ENCODE measurements around the gene POC1B.

The POC1B gene

GRCh38 chr12:89376202-89376529 is 149.7 kb downstream of the POC1B start:
- POLR2A ChIA-PET: no interaction called here
- TF ChIP-seq FOXA1 (IDR thresholded peaks at IDR 0.05): no peak
- TF ChIP-seq CTBP1 (IDR thresholded peaks at IDR 0.05; ENCODE audit: borderline replicate concordance): no peak
- DNase-seq (ENCODE audit: extremely low spot score): no peak
- CTCF ChIA-PET: interaction anchor here (0.7 kb wide), 1 partner anchor 90 kb away, joined by 3 read pairs; no protein-coding TSS in a partner anchor

DNA sequence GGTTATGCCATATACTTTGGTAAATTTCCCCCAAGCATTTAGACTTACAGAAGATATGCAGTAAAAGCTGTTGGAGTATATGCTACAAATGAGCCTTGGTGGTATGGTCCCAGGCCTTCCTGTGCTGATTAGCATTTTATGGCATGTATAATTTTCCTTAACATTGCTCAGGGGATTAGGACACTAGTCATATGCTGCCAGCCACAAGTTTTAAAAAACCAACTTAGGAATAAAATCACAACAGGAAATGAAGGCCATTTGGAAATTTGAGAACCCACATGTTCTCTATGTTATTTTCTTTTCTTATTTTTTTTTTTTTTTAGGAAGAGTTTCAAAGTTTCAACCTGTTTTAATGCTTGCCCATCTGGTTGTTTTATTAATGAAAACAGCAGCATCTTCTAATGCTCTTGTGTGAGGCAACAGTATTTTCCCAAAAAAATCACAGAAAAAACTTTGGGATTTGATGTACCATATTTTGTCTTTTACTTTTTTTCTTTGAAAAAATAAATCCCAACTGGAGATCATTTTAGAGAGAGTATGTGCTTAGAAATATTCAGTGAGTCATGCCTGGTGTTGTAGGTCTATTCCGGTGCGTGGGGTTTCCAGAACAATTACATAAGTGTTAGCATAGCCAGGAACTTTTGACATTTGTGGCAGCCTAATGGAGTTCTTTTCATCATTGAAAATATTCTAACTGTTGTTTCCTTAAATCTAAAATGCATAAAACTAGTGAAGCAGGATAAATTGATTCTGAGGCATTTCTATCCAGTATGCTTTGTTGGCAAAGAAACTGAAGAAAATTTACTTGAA is 151.9 kb downstream of the POC1B start:
- ChIA-PET CTCF (interaction anchor here (0.8 kb wide), 1 partner anchor 17 kb away, joined by 4 read pairs; no protein-coding TSS in a partner anchor), POLR2A (no interaction called here)
- no peak for TF ChIP-seq PKNOX1 (IDR thresholded peaks at IDR 0.05)
- TF ChIP-seq FOXK2 (IDR thresholded peaks at IDR 0.05): no peak
- no peak for TF ChIP-seq SUZ12 (IDR thresholded peaks at IDR 0.05)
- no peak for TF ChIP-seq LEF1 (IDR thresholded peaks at IDR 0.05; ENCODE audit: borderline replicate concordance)
- TF ChIP-seq CTBP1 (IDR thresholded peaks at IDR 0.05; ENCODE audit: borderline replicate concordance): no peak
- TF ChIP-seq HDGF (IDR thresholded peaks at IDR 0.05; ENCODE audit: borderline replicate concordance): no peak
- TF ChIP-seq ZNF384 (IDR thresholded peaks at IDR 0.05): no peak
- no peak for TF ChIP-seq BHLHE40 (IDR thresholded peaks at IDR 0.05; ENCODE audit: borderline replicate concordance)
- no peak for TF ChIP-seq NFRKB (IDR thresholded peaks at IDR 0.05)
- no peak for TF ChIP-seq FOXM1 (IDR thresholded peaks at IDR 0.05; ENCODE audit: borderline replicate concordance)
- no peak for TF ChIP-seq TARDBP (IDR thresholded peaks at IDR 0.05)
- no peak for TF ChIP-seq FOXA1 (IDR thresholded peaks at IDR 0.05)
- no peak for TF ChIP-seq L3MBTL2 (conservative IDR thresholded peaks at IDR 0.05)
- no peak for TF ChIP-seq ELF4 (IDR thresholded peaks at IDR 0.05)
- TF ChIP-seq SP1 (IDR thresholded peaks at IDR 0.05): no peak
- no peak for TF ChIP-seq ARNT (IDR thresholded peaks at IDR 0.05)
- DNase-seq (ENCODE audit: extremely low spot score): no peak

GRCh38 chr12:89372584-89373370 is 153.1 kb downstream of the POC1B start:
- TF ChIP-seq FOXA1 (IDR thresholded peaks at IDR 0.05) (no peak), ZNF384 (IDR thresholded peaks at IDR 0.05) (no peak), SUZ12 (IDR thresholded peaks at IDR 0.05) (no peak), LEF1 (IDR thresholded peaks at IDR 0.05; ENCODE audit: borderline replicate concordance) (no peak), PKNOX1 (IDR thresholded peaks at IDR 0.05) (no peak), ELF4 (IDR thresholded peaks at IDR 0.05) (no peak), CTBP1 (IDR thresholded peaks at IDR 0.05; ENCODE audit: borderline replicate concordance) (no peak), TARDBP (IDR thresholded peaks at IDR 0.05) (no peak), ARNT (IDR thresholded peaks at IDR 0.05) (no peak), HDGF (IDR thresholded peaks at IDR 0.05; ENCODE audit: borderline replicate concordance) (no peak), L3MBTL2 (conservative IDR thresholded peaks at IDR 0.05) (no peak), FOXM1 (IDR thresholded peaks at IDR 0.05; ENCODE audit: borderline replicate concordance) (no peak), BHLHE40 (IDR thresholded peaks at IDR 0.05; ENCODE audit: borderline replicate concordance) (no peak)
- DNase-seq (ENCODE audit: extremely low spot score): no peak
- CTCF ChIA-PET: no interaction called here
- POLR2A ChIA-PET: no interaction called here

- DNase-seq (ENCODE audit: extremely low spot score): no peak
- ChIA-PET CTCF (no interaction called here), POLR2A (no interaction called here)
- TF ChIP-seq FOXM1 (IDR thresholded peaks at IDR 0.05; ENCODE audit: borderline replicate concordance): no peak
These were observed 155.0 kb downstream of the POC1B start for GRCh38 chr12:89370850-89371249.

GRCh38 chr12:89370421-89370831 is 155.4 kb downstream of the POC1B start:
- no peak for DNase-seq (ENCODE audit: extremely low spot score)
- TF ChIP-seq BHLHE40 (IDR thresholded peaks at IDR 0.05; ENCODE audit: borderline replicate concordance): no peak
- TF ChIP-seq HDGF (IDR thresholded peaks at IDR 0.05; ENCODE audit: borderline replicate concordance): no peak
- TF ChIP-seq FOXA1 (IDR thresholded peaks at IDR 0.05): no peak
- TF ChIP-seq ELF4 (IDR thresholded peaks at IDR 0.05): no peak
- TF ChIP-seq FOXK2 (IDR thresholded peaks at IDR 0.05): no peak
- TF ChIP-seq L3MBTL2 (conservative IDR thresholded peaks at IDR 0.05): no peak
- no peak for TF ChIP-seq LEF1 (IDR thresholded peaks at IDR 0.05; ENCODE audit: borderline replicate concordance)
- TF ChIP-seq FOXM1 (IDR thresholded peaks at IDR 0.05; ENCODE audit: borderline replicate concordance): no peak
- no peak for TF ChIP-seq PKNOX1 (IDR thresholded peaks at IDR 0.05)
- ChIA-PET POLR2A (no interaction called here), CTCF (no interaction called here)
